RWPE1 (cell line): Measurements from ENCODE around the gene FZD2.

ENCODE experiments used
- CTCF ChIA-PET: fragments of 350-600 bp; sonication (Branson Sonifier 250); formaldehyde crosslinking; extraction: SDS; loops from one replicate; lab custom pipeline; 2021; lab: Yijun Ruan, JAX
- POLR2A ChIA-PET: fragments of 400-600 bp; formaldehyde crosslinking; extraction: SDS; loops from one replicate; lab custom pipeline; 2020; ENCODE audit warnings: antibody characterized with exemption; ENCODE audit not compliant: low non-redundant PET; lab: Yijun Ruan, JAX
- DNase-seq: peaks from one replicate; pipeline ENCODE4 v3.0.0; 2012; ENCODE audit warnings: low spot score
- H3K27ac ChIP-seq: fragments of 450-650 bp; 2 replicates; pipeline ENCODE4 v1.5.1; 2017
- TF ChIP-seq, protein P1 (sequence below): fragments of 450-650 bp; conservative IDR thresholded peaks from 2 replicates; pipeline ENCODE4 v1.5.1; 2017; ENCODE audit warnings: low read depth, mild to moderate bottlenecking

Gene FZD2

DNA sequence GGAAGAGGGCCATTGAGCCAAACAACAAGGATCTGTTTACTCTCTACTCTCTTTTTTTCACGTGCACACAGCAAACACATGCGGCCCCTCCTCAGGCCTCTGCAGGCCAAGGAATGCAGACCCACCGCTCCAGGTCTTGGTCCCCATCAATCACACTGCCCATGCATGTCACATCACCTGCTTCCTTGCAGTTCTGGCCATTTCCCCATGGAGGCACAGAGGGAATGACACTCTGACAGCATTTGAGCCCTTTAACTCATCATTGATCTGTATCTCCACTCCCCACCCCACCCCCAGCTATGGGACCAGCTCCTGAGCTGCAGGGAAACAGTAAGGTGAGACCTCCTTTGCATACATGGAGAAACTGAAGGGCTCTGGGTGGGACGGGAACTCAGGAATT, 53.0 kb downstream of the FZD2 start:
- H3K27ac ChIP-seq: no peak overlapping the region
- TF ChIP-seq, protein P1, sequence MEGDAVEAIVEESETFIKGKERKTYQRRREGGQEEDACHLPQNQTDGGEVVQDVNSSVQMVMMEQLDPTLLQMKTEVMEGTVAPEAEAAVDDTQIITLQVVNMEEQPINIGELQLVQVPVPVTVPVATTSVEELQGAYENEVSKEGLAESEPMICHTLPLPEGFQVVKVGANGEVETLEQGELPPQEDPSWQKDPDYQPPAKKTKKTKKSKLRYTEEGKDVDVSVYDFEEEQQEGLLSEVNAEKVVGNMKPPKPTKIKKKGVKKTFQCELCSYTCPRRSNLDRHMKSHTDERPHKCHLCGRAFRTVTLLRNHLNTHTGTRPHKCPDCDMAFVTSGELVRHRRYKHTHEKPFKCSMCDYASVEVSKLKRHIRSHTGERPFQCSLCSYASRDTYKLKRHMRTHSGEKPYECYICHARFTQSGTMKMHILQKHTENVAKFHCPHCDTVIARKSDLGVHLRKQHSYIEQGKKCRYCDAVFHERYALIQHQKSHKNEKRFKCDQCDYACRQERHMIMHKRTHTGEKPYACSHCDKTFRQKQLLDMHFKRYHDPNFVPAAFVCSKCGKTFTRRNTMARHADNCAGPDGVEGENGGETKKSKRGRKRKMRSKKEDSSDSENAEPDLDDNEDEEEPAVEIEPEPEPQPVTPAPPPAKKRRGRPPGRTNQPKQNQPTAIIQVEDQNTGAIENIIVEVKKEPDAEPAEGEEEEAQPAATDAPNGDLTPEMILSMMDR: no peak
- no peak for DNase-seq
- ChIA-PET CTCF (interaction anchor here (1.0 kb wide), 1 partner anchor 77 kb away, joined by 4 read pairs; no protein-coding TSS in a partner anchor), POLR2A (no interaction called here)
